HG03469 (cell line): Measurements from ENCODE around the gene FCRL1.

Experiments
- ATAC-seq: cut with Tn5 transposase; IDR thresholded peaks from one replicate; pipeline ENCODE4 v1.9.1; 2021; ENCODE audit warnings: mild to moderate bottlenecking, moderate library complexity, moderate number of reproducible peaks; ENCODE audit not compliant: unreplicated experiment

FCRL1 gene

DNA sequence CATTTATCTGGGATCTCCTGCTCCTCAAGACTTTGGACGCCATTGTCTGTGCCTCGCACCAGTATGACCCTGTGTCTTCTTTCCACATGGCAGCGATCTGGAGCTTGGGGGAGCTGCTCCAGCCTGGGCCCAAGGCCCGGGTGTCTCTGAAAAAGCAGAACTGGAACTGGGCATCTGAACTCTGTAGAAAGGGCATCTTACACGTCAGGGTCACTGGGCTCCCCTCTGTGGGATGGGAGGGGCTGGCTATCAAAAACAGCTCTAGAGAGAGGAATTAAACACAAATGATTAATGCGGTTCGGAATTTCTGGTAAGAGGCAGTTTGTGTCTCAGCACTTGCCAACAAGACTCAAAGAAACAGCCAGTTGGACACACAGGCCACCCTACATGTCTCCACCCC, 16.1 kb downstream of the FCRL1 start:
- no peak for ATAC-seq

DNA sequence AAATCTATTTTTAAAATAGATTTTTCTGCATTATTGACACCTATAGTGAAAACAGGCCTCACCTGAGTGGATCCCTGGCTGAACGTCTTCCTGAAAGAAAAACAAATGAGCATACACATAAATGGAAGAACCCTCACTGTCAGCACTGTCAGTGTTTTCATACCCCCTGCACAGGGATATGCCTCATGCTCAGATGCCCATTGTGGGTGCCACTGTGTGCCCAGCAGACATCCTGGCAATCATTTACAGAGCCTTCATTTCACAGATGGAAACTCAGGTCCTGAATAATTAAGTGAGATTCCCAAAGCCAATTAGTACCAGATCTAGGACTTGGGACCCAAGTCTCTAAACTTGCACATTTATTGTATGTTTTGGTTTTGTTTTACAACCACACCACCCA, 19.9 kb downstream of the FCRL1 start:
- ATAC-seq = no peak

DNA sequence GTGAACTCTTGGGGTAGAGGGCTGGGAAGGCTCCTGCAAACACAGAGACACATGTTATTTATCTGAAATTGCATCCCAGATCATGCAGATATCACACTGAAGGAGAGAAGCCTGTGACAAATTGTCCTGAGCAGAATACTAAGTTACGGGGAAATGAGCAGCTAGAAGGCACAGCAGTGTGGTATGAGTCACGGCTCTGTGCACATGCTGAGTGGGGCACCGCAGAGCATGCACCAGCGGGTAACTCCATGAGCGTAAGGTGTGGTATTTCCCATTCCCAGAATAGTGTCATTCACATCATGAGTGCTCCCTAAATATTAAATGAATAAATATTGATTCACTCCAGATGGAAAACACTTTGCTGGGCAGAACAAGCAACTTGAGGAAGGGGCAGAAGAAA, 21.7 kb downstream of the FCRL1 start:
- no peak for ATAC-seq

DNA sequence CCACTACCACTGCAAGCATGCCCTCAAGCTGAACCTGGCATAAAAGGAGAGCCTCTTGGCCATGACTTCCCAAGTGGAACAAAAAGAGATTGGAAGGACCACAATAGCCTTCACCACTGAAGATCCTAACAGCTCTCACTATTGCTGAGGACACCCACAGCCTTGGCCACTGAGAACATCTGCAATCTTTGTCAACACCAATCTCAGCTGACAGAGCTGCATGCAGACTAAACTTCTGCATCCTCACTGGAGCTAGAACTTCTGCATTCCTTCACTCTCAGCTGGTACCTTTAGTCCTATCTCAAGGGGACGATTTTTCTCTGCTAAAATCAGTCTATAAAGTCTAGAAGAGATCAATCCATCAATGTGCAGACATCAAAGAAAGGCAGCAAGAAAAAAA, 34.7 kb downstream of the FCRL1 start:
- ATAC-seq = no peak

DNA sequence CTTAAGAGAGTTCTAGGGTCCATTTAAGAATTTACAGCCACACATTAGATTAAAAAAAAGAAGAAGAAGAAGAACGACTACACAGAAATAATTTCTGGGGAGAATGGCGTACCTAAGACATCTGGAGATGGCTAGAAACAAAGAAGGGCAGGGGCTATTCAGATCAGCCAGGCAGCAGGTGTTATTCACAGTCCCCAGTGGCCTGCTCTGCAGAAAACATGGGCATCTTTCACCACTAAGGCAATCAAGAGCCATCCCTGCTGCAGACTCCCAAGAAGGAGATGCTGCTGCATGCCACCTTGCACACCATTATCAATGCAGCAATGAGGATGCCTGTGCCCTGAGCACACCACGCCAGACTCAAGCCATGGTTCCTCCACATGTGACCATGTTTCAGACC, 35.1 kb downstream of the FCRL1 start:
- ATAC-seq = no peak

DNA sequence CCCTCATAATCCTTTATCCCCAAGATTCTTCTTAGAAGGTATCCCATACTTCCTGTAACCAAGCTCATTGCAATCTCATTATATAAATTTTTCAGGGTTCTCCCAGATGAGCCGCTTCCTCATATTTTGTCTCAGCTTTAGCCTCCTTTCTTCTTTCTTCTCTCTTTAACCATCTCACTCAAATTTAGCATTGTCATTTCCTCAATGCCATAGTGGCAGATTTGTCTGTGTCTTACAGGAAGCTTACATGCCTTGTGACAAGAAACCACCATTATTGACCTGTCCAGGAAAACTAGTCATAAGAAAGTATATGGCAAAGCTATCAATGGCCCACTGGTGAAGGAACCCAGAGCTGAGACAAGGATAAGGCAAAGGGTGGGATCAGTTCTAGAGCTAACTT, 37.0 kb downstream of the FCRL1 start:
- ATAC-seq = no peak

DNA sequence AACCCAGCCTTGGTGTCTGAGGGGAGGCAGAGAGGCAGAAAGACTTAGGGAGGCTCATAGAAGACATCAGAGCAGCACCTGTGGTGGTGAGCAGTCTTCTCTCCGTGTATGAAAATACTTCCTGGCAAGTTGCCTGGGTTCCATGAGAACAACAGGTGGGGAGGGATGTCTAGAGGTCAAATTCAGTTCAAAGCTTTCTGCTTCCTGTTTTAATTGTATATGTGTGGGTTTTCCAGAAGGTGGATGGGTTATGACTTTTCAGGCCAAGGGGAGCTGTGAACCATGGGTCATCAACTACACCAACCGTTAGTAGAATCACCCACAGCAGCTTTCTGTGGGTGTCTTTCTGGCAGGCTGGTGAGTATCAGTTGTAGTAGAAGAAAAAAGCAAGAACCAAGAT, 38.9 kb downstream of the FCRL1 start:
- ATAC-seq = peak; percentile 45

DNA sequence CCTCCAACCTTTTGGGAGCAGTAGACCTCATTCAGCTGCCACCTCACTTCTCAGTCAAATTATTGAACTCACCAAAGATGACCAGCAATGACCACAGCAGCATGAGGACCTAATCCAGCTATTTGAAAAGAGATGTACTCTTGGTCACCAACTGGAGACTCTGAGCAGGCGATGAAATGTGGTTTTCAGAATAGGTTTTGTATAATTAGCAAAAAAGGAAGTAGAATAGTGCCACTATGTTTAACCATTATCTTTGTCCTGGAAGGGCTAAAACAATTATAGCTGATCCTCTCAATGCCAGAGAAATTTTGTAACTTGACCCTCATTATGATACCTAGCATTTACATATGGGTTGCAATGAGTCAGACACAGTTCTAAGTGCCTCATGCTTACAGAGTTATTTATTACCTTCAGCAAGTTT, 42.9 kb downstream of the FCRL1 start, which contains the start of gene FCRL2:
Gene FCRL2, minus strand, starts transcription at position 162 of the 421 bp plus-strand sequence. Its CDS starts 59 bp downstream, at position 103.
- peak; percentile 33 for ATAC-seq

DNA sequence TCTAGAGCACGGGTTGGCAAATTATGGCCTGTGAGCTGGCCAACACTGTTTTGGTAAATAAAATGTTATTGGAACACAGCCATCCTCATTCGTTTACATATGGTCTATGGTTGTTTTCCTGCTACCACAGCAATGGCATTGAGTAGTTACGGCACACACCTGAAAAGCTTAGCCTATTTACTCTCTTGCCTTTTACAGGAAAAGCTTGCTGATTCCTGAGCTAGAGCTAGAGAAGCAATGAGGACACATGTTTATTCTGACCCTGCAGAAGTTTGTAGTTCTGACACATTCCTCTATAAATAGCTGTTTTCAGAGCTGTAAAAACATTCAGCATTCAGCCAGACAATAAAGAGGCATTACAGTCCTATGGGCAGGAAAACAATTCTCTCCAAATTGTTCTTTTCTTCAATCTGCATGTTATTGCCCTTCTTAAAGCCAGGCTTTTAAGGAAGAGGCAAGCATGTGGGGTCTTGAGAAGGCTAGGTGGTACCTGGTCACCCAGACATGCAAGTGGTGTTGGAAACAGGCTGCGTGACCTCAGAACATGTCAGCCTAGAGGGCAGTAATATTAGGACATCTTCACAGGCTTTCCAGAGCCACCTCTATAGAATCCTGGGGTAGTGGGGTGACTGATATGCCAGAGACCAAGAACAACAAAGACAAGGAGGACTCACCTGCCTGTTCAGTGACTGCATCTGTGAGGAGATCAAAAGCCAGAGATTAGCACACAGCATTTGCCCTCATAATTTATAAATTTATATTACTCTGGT, 44.6 kb downstream of the FCRL1 start:
- no peak for ATAC-seq

DNA sequence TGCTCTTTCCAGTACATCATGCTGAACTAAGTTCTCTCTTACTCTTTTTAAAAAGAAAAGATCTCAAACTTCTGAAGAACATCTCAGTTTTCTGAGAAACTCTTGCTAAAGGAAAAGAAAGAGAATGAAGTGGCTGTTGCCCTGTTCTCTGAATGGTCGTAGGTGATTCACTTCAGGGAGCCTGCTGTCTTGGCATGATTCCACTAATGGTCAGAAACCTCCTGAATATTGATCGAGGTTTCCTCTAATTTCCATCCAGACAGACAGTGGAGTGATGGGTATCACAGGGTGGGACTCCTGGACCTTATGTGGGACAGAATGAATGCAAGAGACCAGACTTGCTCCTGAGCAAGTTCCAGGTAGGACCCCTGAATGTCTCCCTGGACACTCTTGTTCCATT, 45.5 kb downstream of the FCRL1 start:
- ATAC-seq = no peak

DNA sequence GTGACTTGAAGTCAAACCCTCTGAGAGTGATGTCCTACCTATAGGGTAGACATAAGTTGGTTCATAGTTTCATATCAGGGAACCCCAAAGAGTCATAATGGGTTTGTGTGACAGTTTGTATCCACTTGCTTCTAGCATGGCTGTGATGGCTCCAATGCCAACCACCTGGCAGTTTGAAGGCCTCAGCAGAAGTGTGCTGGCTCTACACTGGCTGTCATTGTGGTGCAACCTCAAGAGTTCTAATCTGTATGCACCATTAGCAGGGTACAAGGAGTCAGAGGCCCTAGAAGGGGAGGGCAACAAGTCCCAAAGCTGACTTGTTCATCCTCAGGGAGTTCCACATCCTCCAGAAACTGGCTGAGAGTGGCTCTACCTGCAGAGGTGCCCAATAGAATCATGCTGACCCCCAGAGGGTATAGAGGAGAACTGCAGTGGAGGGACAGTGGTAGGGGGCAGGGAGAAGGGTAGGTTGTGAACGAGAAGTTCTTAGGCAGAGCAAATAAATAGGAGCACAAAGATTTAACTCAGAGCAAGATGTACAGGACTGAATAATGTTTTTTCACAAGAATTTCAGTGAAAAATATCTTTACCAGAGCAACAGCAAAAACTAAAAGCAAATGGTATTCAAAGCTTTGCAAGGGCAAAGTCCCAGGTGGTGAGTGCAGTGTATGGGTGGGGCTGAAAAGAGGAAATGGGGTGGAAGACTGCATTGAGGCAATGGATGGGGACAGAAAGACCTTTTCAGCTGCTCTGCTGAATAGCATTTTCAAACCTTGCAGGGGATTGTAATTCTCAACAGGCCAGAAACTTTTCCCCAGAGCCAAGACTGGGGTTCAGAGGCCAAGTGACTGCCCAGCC, 46.2 kb downstream of the FCRL1 start:
- ATAC-seq = peak; percentile 50

DNA sequence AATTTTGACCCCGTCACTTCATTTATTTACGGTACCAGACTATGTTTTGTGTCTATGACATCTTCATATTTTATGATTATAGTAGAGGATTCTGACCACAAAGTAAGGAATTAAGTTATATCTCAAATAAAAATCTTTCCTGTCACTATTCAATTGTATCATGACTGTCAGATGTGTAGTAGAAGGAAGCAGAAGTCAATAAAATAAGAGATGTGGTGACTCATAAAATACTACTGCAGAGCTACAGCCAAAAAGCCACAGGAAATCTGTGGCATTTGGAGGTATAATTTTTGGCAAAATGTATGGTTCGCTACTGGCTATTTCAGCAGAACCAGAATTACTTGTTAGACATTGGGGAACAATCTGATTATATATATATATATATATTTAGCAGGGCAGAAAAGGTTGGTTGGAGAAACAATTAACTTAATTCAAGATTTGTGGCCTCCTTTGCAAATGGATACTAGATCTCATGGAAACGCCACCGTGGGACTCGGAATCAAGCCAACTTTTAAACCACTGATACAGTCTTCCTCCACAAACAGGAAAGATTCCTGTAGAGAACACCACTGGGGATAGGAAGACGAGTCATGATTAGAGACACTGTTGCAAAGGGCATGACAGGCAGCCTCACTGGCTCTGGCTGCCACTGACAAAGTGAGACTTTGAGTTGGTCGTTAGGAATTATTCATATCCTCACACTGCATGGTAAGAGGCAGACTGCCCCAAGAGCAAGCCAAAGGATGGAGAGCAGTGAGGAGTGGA, 48.1 kb downstream of the FCRL1 start:
- ATAC-seq = no peak

DNA sequence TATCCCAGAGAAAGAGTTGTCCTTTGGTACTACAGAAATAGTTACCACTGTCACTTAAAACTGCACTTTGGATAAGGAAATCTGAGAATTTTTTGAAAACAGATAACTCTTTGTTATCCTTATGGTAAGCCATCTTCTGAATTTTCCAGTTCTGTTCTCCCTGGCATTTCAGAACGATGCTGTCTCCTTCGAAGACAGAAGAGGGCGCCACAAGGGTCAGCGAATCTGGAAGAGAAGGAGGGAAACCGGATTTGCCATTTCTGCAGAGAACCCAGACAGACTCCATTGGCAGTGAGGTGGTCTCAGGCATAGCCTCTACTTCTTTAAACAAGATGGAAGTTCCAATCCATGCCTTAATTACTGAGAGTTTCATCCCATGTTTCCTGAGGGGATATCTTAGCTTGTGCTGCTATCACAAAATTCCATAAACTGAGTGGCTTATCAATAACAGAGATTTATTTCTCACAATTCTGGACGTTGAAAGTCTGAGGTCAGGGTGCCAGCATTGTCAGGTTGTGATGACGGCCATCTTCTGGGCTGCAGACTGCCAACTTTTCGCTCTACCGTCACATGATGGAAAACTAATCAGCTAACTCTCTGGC, 49.4 kb downstream of the FCRL1 start:
- no peak for ATAC-seq

DNA sequence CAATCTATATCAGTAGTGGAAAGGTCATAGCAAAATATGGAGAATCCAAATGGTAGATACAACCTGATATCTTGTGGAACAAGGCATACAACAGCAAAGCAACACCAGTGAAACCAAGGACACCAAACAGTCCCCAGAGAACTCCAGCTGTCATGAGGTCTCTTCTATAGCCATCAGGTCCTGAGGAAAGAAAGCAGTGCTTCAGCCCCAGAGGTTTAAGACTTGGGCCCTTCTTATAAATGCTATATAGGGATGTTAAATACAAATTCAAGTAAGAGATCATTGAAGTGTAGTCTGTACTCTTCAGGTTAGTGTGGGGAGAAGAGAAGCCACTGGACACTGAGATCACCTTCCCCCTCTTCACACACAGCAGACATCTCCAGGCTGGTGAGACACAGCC, 53.1 kb downstream of the FCRL1 start:
- no peak for ATAC-seq

DNA sequence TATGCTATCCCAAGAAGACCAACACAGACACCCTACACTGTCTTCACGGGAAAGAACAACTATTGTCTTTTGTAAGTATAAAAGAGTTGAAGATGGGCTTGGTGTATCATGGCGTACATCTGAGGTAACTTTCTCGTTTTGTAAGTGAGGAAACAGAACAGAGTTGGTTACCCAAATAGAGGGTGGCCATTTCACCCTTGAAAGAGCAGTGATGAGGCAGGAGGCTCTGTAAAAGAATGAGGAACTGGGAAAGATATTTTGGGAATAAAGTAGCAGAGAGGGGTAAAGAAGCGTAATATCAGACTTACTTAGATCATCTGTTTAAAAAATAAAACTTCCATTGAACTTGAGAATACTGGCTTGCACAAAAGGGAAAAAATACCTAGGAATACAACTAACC, 61.9 kb downstream of the FCRL1 start:
- ATAC-seq = no peak

DNA sequence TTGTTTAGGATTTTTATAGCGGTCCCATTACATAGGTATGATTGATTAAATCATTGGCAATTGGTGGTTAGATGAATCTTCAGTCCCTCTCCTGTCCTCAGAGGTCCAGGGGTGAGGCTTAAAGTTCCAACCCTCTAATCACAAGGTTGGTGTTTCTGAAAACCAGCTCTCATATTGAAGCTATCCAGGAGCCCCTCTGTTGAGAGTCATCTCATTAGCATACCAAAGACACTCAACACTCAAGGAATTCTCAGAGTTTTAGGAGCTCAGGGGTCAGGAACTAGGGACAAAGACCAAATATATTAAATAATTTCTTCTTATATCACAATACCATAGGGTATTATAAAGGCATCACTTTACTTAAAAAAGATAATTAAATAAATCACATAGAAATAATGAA, 66.3 kb downstream of the FCRL1 start:
- ATAC-seq = no peak

DNA sequence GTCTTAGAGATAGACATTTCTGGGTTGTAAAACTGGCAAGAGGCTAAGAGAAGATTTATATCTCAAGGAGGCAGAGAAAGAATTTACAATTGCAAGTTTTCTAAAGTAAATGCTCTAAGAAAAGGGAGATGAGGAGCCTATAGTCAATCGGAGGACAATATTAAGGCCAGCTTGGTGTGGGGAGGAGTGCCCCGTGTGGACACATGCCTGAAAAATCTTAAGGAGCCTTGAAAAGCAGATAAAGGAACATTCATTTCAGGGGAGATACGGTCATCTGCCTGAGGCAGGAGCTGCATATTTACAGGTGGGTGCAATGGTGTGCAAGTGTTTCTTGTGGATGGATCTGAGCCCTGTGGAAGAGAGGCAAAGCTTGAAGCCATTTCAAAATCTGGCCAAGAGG, 68.6 kb downstream of the FCRL1 start:
- no peak for ATAC-seq

DNA sequence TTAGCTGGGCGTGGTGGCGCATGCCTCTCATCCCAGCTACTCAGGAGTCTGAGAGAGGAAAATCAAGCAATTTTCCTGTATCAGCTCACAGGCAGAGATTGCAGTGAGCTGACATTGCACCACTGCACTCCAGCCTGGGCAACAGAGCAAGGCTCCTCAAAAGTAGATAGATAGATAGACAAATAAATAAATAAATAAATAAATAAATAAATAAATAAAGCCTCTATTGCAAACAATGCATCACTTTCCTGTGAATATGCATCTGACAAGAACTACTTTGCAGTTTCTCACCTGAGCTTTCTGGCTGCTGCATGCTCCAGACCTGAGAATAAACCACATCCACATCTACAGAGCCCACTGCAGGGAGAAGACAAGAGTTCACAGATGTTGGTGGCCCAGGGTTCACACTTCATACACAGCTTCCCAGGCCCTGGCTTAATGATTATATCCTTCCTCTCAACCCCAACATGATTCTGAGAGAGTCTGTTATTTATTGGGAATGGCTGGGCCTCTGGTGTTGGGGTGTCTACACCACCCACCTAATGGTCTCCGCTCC, 71.6 kb downstream of the FCRL1 start:
- ATAC-seq = no peak
